ENCODE data around the gene RNU6-8. TPM values are rescaled to one million over a fixed set of nuclear protein-coding genes. Genes with fewer than 3 reads are reported as not detected.

The RNU6-8 gene
- total and polyA plus RNA-seq, 10 of the 15 experiments (the other 5 are each of a cell fraction or from before 2014, with no cell fraction given) = not detected

DNA sequence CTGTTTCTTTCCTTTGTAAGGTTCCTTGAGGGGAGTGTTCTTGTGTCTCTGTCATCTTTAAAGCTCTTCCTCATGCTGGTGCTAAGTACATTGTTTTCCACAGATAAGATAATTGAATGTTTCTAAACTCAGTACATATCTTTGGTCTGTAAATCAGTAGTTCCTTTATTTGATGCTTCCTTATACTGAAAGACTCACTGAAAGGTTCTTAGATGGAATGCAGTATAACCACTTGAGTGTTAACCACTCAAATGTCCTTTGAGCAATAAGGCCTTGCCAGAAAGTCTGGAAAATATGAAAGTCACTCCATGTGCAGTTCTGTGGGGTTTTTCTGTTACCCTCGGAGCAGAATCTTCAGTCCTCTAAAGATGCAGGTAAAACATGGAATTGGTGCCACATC, 23.0 kb upstream of the RNU6-8 start:
- WGBS (ENCODE audit: insufficient coverage, insufficient replicate concordance, low lambda C conversion rate, missing lambda C conversion rate) = 38% methylated on average over 1 of the region's 1 CpG
- intact Hi-C loops (cut with micrococcal nuclease; ENCODE audit: unreplicated experiment) = no loop called here
- no TSS peak for BruUV-seq (replicated peaks)
- no peaks in the 10 kb centered on the region for H3K4me1 ChIP-seq (ENCODE audit: control insufficient read depth, insufficient read depth, low read length)
- RAD21 ChIA-PET (ENCODE audit: unreplicated experiment) = no interaction called here
- no peak for TF ChIP-seq GATAD2B (conservative IDR thresholded peaks at IDR 0.05; ENCODE audit: low read depth)
- TF ChIP-seq EP300 (IDR thresholded peaks at IDR 0.05; ENCODE audit: borderline replicate concordance in 1 of 2, control insufficient read depth in 1 of 2, low read depth in 2 of 2, low read length in 2 of 2) = no peak
- POLR2A ChIA-PET = no interaction called here
- CTCF ChIA-PET = interaction anchor here (0.6 kb wide), 1 partner anchor 116 kb away, joined by 3 read pairs; no protein-coding TSS in a partner anchor
- H3K4me3 ChIP-seq = no peak overlapping the region
- H3K27me3 ChIP-seq (replicated peaks in 1 of 2; ENCODE audit: control insufficient read depth in 2 of 2, insufficient read depth in 2 of 2, low read length in 1 of 2) = no peaks in the 10 kb centered on the region; a peak in 1 of 4 replicates
- no peak for DNase-seq (ENCODE audit: low read depth, low spot score)
- H2AFZ ChIP-seq (ENCODE audit: control insufficient read depth, low read depth, low read length) = no peak overlapping the region
- FAIRE-seq = no peak
- H3K4me2 ChIP-seq (ENCODE audit: control insufficient read depth, insufficient read depth) = no peak overlapping the region
- no peaks in the 10 kb centered on the region for H3K36me3 ChIP-seq (ENCODE audit: control insufficient read depth in 2 of 2, insufficient read depth in 2 of 2, low read length in 1 of 2)
- no peak overlapping the region for H3K27ac ChIP-seq (ENCODE audit: control insufficient read depth, insufficient read depth)
- no peak overlapping the region for H3K9ac ChIP-seq (ENCODE audit: control insufficient read depth, insufficient read depth, low read length)
- in situ Hi-C loops (cut with MboI) = no loop called here
- H4K20me1 ChIP-seq (ENCODE audit: control insufficient read depth, insufficient read depth) = no peaks in the 10 kb centered on the region
- SMC1A ChIA-PET (ENCODE audit: uncharacterized antibody, unreplicated experiment) = no interaction called here
- no peaks in the 10 kb centered on the region for H3K79me2 ChIP-seq (ENCODE audit: control insufficient read depth, insufficient read depth, low read length)
- ATAC-seq = no peak
- H3K9me3 ChIP-seq (replicated peaks; ENCODE audit: control insufficient read depth, insufficient read depth, low read length) = no peaks in the 10 kb centered on the region

DNA sequence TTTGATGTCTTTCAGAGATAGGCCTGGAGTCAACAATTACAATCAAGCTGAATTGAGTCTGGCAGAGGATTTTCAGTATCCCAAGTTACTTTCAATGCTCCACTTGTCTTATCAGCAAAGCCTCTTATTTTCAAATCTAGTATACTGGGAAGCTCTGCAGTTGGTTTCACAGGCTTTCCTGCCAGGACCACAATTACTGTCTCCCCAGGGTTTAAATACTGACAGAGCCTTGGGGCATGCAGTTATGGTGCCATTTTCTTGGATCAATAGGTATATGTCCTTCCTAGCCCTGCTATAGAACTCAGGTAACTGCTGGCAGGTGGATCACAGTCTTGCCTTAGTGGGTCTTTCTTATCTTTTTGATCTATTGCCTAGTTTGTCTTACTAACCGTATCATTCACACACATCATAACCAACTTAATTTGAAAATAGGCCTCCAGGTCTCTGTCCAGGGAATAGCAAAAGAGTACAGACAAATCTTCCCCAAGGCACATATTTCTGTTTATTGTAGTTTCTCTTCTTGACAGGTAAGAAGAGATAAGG, 22.4 kb upstream of the RNU6-8 start:
- Histone ChIP-seq H4K20me1 (ENCODE audit: control insufficient read depth, insufficient read depth) (no peaks in the 10 kb centered on the region), H3K79me2 (ENCODE audit: control insufficient read depth, insufficient read depth, low read length) (no peaks in the 10 kb centered on the region), H3K9me3 (replicated peaks; ENCODE audit: control insufficient read depth, insufficient read depth, low read length) (no peaks in the 10 kb centered on the region), H3K4me3 (no peak overlapping the region), H3K9ac (ENCODE audit: control insufficient read depth, insufficient read depth, low read length) (no peak overlapping the region), H3K27me3 (replicated peaks in 1 of 2; ENCODE audit: control insufficient read depth in 2 of 2, insufficient read depth in 2 of 2, low read length in 1 of 2) (no peaks in the 10 kb centered on the region; a peak in 1 of 4 replicates), H2AFZ (ENCODE audit: control insufficient read depth, low read depth, low read length) (no peak overlapping the region), H3K27ac (ENCODE audit: control insufficient read depth, insufficient read depth) (no peak overlapping the region), H3K4me1 (ENCODE audit: control insufficient read depth, insufficient read depth, low read length) (no peaks in the 10 kb centered on the region), H3K36me3 (ENCODE audit: control insufficient read depth in 2 of 2, insufficient read depth in 2 of 2, low read length in 1 of 2) (no peaks in the 10 kb centered on the region), H3K4me2 (ENCODE audit: control insufficient read depth, insufficient read depth) (no peak overlapping the region)
- CTCF ChIA-PET = interaction anchor here (0.9 to 1.0 kb wide), 2 partner anchors 29 to 154 kb away, joined by 3 to 7 read pairs; no protein-coding TSS in a partner anchor
- RAD21 ChIA-PET (ENCODE audit: unreplicated experiment) = no interaction called here
- ATAC-seq (no peak), FAIRE-seq (no peak), DNase-seq (ENCODE audit: low read depth, low spot score) (no peak)
- POLR2A ChIA-PET = no interaction called here
- SMC1A ChIA-PET (ENCODE audit: uncharacterized antibody, unreplicated experiment) = no interaction called here
- intact Hi-C loops (cut with micrococcal nuclease; ENCODE audit: unreplicated experiment) (no loop called here), in situ Hi-C loops (cut with MboI) (no loop called here)
- BruUV-seq (replicated peaks) = no TSS peak
- TF ChIP-seq PML (IDR thresholded peaks at IDR 0.05; ENCODE audit: low read length) = no peak
- 94% methylated on average over 1 of the region's 1 CpG for WGBS (ENCODE audit: insufficient coverage, insufficient replicate concordance, low lambda C conversion rate, missing lambda C conversion rate)

Measured in GM12878 (cell line).